HG03135 (cell line): Measurements from ENCODE around the gene ZBED3.
A peak's percentile ranks its signal among the peaks of the same experiment; 100 is the strongest.

Experiments used
- ATAC-seq: cut with Tn5 transposase; IDR thresholded peaks from one replicate; pipeline ENCODE4 v1.9.1; 2021; ENCODE audit warnings: mild to moderate bottlenecking, moderate library complexity; ENCODE audit not compliant: unreplicated experiment

Gene ZBED3

GRCh38 chr5:77077829-77078176 lies 9.3 kb downstream of the ZBED3 start:
- no peak for ATAC-seq

GRCh38 chr5:77076961-77077828 lies 9.9 kb downstream of the ZBED3 start:
- peak; percentile 90 for ATAC-seq

GRCh38 chr5:77074745-77075144 lies 12.3 kb downstream of the ZBED3 start:
- no peak for ATAC-seq

- no peak for ATAC-seq
These were observed 13.4 kb downstream of the ZBED3 start for GRCh38 chr5:77073667-77074066.

GRCh38 chr5:77066823-77067442 lies 20.2 kb downstream of the ZBED3 start:
- ATAC-seq: peak; percentile 75

- ATAC-seq: peak; percentile 24
These were observed 20.9 kb downstream of the ZBED3 start for GRCh38 chr5:77066184-77066583.

GRCh38 chr5:77065256-77065655 lies 21.8 kb downstream of the ZBED3 start:
- no peak for ATAC-seq

- no peak for ATAC-seq
These were observed 23.0 kb downstream of the ZBED3 start for GRCh38 chr5:77064040-77064439.

- no peak for ATAC-seq
These were observed 40.5 kb downstream of the ZBED3 start for GRCh38 chr5:77046416-77047073.

- ATAC-seq: no peak
These were observed 51.1 kb downstream of the ZBED3 start for GRCh38 chr5:77035950-77036349.

- ATAC-seq: no peak
These were observed 53.7 kb downstream of the ZBED3 start for GRCh38 chr5:77033338-77033737.

GRCh38 chr5:77032635-77033034 lies 54.5 kb downstream of the ZBED3 start:
- ATAC-seq: no peak

GRCh38 chr5:77031891-77032290 lies 55.2 kb downstream of the ZBED3 start:
- no peak for ATAC-seq

- peak; percentile 99 for ATAC-seq
These were observed 56.7 kb downstream of the ZBED3 start, which contains the start of gene AGGF1 for GRCh38 chr5:77030097-77031071. AGGF1 (plus strand) TSS chr5:77030404; CDS start chr5:77030767, 363 bp downstream.

GRCh38 chr5:77029376-77029885 lies 57.7 kb downstream of the ZBED3 start:
- ATAC-seq: no peak

- no peak for ATAC-seq
These were observed 58.3 kb downstream of the ZBED3 start for GRCh38 chr5:77028631-77029375.

- ATAC-seq: no peak
These were observed 62.6 kb downstream of the ZBED3 start for GRCh38 chr5:77024490-77024889.

- ATAC-seq: no peak
These were observed 64.3 kb downstream of the ZBED3 start for GRCh38 chr5:77022511-77023417.
